Measurements from ENCODE around the gene MIPEP.

DNA sequence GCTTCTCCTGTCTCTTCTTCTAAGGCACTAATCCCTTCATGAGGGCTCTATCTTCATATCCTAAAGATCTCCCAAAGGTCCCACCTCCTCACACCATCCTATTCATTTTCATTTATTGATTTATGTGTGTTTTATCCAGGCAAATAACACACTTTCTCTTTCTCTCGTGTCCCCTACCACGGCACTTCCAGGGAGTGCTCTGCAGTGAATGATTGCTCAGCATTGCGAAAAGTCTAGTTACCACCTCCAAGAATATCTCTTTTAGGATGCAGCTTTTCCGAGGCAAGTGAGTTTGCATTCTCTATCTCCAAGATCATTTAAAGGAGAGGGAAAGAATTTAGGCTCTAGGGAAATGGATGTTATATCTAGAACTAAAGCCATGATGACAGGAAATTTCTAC, 101.7 kb downstream of the MIPEP start:
- TF ChIP-seq CTCF (optimal IDR thresholded peaks at IDR 0.05 in 1 of 3, IDR thresholded peaks at IDR 0.05 in 1 of 3, conservative IDR thresholded peaks at IDR 0.05 in 1 of 3; ENCODE audit: extremely low read depth in 1 of 3, insufficient read depth in 2 of 3, low read length in 3 of 3) = no peak
- no peak for TF ChIP-seq EZH2 (IDR thresholded peaks at IDR 0.05; ENCODE audit: low read length)
